ENCODE measurements around the gene PYCARD. TPM values are rescaled to one million over a fixed set of nuclear protein-coding genes. Genes with fewer than 3 reads are reported as not detected.

The PYCARD gene
- total and polyA plus RNA-seq, 2 experiments from 2014 or later: 24.3 to 28.1 TPM

DNA sequence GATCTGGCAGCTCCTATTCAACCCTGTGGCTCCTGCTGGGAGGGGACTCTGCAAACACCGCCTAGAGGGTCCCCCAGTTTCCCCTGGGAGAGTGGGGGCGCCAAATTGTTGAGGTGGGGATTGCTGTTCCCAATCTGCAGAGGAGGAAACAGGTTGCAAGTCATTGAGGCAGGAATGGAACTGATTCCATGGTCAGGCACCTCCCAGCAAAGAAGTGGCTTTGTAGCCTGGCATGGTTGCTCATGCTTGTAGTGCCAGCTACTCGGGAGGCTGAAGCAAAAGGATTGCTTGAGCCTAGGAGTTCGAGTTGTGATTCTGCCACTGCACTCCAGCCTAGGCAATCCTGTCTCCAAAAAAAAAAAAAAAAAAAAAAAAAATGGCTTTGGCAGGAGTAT lies 14.6 kb upstream of the PYCARD start:
- Histone ChIP-seq H3F3A (ENCODE audit: insufficient read depth) (no peaks in the 10 kb centered on the region), H3K4me1 (ENCODE audit: insufficient read depth) (peaks cover 4% of the 10 kb centered on the region; the same call in 1 of the 2 replicates), H3K4me3 (no peak overlapping the region), H2AFZ (no peak overlapping the region), H4K20me1 (ENCODE audit: insufficient read depth) (no peaks in the 10 kb centered on the region), H3K9me2 (ENCODE audit: insufficient read depth) (no peaks in the 10 kb centered on the region), H3K4me2 (ENCODE audit: unreplicated experiment) (no peak overlapping the region), H3K79me2 (ENCODE audit: insufficient read depth) (no peaks in the 10 kb centered on the region), H3K36me3 (ENCODE audit: low read depth) (no peaks in the 10 kb centered on the region), H3K27ac (no peak overlapping the region), H3K9me3 (ENCODE audit: low read depth) (no peaks in the 10 kb centered on the region), H3K27me3 (replicated peaks; ENCODE audit: insufficient read depth) (peaks cover 33% of the 10 kb centered on the region), H3K9ac (no peak overlapping the region)
- DNase-seq: no peak
- in situ Hi-C loops (cut with MboI): loop anchor here (25.0 kb wide), 1 partner anchor 495 kb away; a partner anchor contains a TSS
- TF ChIP-seq EZH2phosphoT487 (IDR thresholded peaks at IDR 0.05; ENCODE audit: insufficient read depth, low read depth) (no peak), EZH2 (IDR thresholded peaks at IDR 0.05; ENCODE audit: insufficient read depth, poor library complexity, severe bottlenecking) (peak; percentile 50)
- 1 to 4% methylated on average over 4 of the region's 4 CpGs for WGBS, 2 experiments (ENCODE audit: low coverage in 1 of 2, low lambda C conversion rate in 2 of 2, missing lambda C conversion rate in 2 of 2)

DNA sequence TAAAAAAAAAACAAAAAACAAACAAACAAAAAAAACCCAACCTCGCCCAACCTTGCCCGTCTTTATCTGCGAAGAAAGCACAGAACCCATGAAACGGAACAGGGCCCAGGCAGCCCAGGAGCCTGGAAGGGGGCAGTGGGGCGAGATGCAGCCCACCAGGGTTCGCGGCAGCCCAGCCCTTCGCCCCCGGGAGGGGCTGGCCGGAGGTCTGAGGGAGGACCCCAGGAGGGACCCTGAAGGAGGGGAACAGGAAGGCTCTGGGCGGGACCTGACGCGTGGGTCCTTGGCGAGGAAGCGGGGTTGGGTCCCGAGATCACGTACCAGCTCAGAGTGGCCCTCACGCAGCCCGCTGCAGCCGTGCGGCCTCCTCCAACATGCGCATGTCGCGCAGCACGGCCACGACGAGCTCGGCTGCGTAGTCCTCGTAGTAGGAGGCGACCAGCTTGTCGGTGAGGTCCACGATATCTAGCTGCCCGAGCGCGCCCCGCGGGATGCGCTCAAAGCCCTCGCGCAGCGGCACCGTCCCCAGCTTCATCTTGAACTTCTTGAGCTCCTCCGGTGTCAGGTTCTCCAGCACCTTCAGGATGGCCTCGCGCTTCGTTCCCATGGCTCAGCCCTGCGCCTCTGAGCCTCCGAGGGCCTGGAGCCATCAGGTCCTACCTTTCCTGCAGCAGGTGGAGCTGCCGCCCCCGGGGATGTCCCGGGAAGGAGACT lies 14.0 kb upstream of the PYCARD start, which contains the start of gene PYDC1:
Gene PYDC1, minus strand, starts transcription at position 714 of the 714 bp plus-strand sequence. Its CDS starts 107 bp downstream, at position 607.
- H3K9ac ChIP-seq: no peak within 1 kb of the TSS
- no peaks in the 10 kb centered on the region for H3K79me2 ChIP-seq (ENCODE audit: insufficient read depth)
- no peaks in the 10 kb centered on the region for H3K9me3 ChIP-seq (ENCODE audit: low read depth)
- H3K27me3 ChIP-seq (replicated peaks; ENCODE audit: insufficient read depth): peaks cover 33% of the 10 kb centered on the region
- peak; percentile 20 for DNase-seq
- no peak within 1 kb of the TSS for H3K27ac ChIP-seq
- H3F3A ChIP-seq (ENCODE audit: insufficient read depth): no peaks in the 10 kb centered on the region
- H4K20me1 ChIP-seq (ENCODE audit: insufficient read depth): no peaks in the 10 kb centered on the region
- no peak within 1 kb of the TSS for H2AFZ ChIP-seq
- H3K4me1 ChIP-seq (ENCODE audit: insufficient read depth): peaks cover 4% of the 10 kb centered on the region; the same call in 1 of the 2 replicates
- in situ Hi-C loops (cut with MboI): loop anchor here (25.0 kb wide), 1 partner anchor 496 kb away; a partner anchor contains a TSS
- no peaks in the 10 kb centered on the region for H3K9me2 ChIP-seq (ENCODE audit: insufficient read depth)
- H3K4me3 ChIP-seq: no peak within 1 kb of the TSS
- H3K36me3 ChIP-seq (ENCODE audit: low read depth): no peaks in the 10 kb centered on the region
- TF ChIP-seq EZH2phosphoT487 (IDR thresholded peaks at IDR 0.05; ENCODE audit: insufficient read depth, low read depth): no peak
- TF ChIP-seq EZH2 (IDR thresholded peaks at IDR 0.05; ENCODE audit: insufficient read depth, poor library complexity, severe bottlenecking): no peak
- WGBS, 2 experiments (ENCODE audit: low coverage in 1 of 2, low lambda C conversion rate in 2 of 2, missing lambda C conversion rate in 2 of 2): 6 to 8% methylated on average over 51 to 52 of the region's 52 CpGs
- H3K4me2 ChIP-seq (ENCODE audit: unreplicated experiment): no peak within 1 kb of the TSS

DNA sequence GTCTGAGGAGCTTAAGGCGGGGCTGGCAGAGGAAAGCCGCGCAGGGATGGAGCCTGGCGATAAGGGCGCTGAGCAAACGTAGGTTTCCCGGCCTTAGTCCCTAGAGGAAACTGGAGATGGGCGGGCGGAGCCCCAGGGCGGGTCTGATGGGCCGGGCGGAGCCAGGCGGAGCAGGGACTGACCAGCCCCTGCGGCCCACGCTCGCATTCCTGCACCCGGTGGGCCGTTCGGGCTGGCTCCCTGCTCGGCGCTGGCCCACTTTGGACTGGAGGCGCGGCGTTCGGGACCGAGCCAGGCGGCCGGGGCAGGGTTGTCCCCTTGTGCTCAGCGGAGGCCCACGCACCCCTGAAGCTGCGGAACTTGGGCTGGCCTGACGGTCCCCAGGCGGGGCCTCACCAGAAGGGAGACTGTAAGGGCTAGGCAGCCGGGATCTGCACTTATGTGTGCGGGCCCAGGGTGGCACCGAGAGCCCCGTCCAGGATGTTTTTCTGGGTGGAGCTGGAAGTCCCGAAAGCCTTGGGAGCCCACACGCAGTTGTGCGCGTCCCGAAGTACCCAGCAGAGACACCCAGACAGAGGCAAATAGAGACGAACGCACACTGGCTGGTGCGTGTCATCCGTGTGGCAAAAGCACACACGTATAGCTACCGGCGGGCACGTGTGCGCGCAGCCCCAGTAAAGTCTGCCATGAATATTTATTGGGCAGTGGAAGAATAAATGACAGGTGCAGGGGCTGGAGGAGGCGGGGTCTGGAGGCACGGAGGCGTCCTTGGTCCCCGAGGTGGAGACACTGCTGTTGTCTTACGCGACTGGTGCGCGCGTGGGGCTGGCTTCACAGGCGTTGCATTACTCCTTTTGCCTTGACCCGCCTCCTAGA lies 13.0 kb upstream of the PYCARD start:
- in situ Hi-C loops (cut with MboI): loop anchor here (25.0 kb wide), 1 partner anchor 497 kb away; a partner anchor contains a TSS
- Histone ChIP-seq H3K9me3 (ENCODE audit: low read depth) (no peaks in the 10 kb centered on the region), H3K9ac (no peak overlapping the region), H3K4me3 (peak overlapping the region; percentile 72), H3K27ac (no peak overlapping the region), H3K4me1 (ENCODE audit: insufficient read depth) (peaks cover 4% of the 10 kb centered on the region; the same call in 1 of the 2 replicates), H3K36me3 (ENCODE audit: low read depth) (no peaks in the 10 kb centered on the region), H2AFZ (peak overlapping the region; percentile 83), H4K20me1 (ENCODE audit: insufficient read depth) (no peaks in the 10 kb centered on the region), H3K27me3 (replicated peaks; ENCODE audit: insufficient read depth) (peaks cover 33% of the 10 kb centered on the region), H3F3A (ENCODE audit: insufficient read depth) (no peaks in the 10 kb centered on the region), H3K9me2 (ENCODE audit: insufficient read depth) (no peaks in the 10 kb centered on the region), H3K4me2 (ENCODE audit: unreplicated experiment) (peak overlapping the region; percentile 83), H3K79me2 (ENCODE audit: insufficient read depth) (no peaks in the 10 kb centered on the region)
- peak; percentile 76 for DNase-seq
- no peak for TF ChIP-seq EZH2phosphoT487 (IDR thresholded peaks at IDR 0.05; ENCODE audit: insufficient read depth, low read depth)
- peak; percentile 30 for TF ChIP-seq EZH2 (IDR thresholded peaks at IDR 0.05; ENCODE audit: insufficient read depth, poor library complexity, severe bottlenecking)
- 1 to 3% methylated on average over 45 to 54 of the region's 63 CpGs for WGBS, 2 experiments (ENCODE audit: low coverage in 1 of 2, low lambda C conversion rate in 2 of 2, missing lambda C conversion rate in 2 of 2)

DNA sequence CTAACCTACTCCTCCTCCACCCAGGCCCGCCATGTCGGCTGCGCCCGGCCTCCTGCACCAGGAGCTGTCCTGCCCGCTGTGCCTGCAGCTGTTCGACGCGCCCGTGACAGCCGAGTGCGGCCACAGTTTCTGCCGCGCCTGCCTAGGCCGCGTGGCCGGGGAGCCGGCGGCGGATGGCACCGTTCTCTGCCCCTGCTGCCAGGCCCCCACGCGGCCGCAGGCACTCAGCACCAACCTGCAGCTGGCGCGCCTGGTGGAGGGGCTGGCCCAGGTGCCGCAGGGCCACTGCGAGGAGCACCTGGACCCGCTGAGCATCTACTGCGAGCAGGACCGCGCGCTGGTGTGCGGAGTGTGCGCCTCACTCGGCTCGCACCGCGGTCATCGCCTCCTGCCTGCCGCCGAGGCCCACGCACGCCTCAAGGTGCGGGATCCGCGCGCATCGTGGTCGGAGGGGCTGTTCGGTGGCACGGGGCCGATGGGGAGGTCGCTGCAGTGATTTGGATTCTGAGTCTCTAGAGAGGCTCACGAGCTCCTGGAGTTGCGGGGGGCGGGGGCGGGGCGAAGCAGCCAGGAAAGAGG lies 12.2 kb upstream of the PYCARD start:
- H3K79me2 ChIP-seq (ENCODE audit: insufficient read depth): no peaks in the 10 kb centered on the region
- peak overlapping the region; percentile 83 for H3K4me2 ChIP-seq (ENCODE audit: unreplicated experiment)
- peak overlapping the region; percentile 72 for H3K4me3 ChIP-seq
- DNase-seq: peak; percentile 24
- 4 to 6% methylated on average over 44 to 52 of the region's 58 CpGs for WGBS, 2 experiments (ENCODE audit: low coverage in 1 of 2, low lambda C conversion rate in 2 of 2, missing lambda C conversion rate in 2 of 2)
- H3K27me3 ChIP-seq (replicated peaks; ENCODE audit: insufficient read depth): peaks cover 33% of the 10 kb centered on the region
- H2AFZ ChIP-seq: peak overlapping the region; percentile 83
- in situ Hi-C loops (cut with MboI): loop anchor here (25.0 kb wide), 1 partner anchor 498 kb away; a partner anchor contains a TSS
- no peaks in the 10 kb centered on the region for H4K20me1 ChIP-seq (ENCODE audit: insufficient read depth)
- H3F3A ChIP-seq (ENCODE audit: insufficient read depth): no peaks in the 10 kb centered on the region
- TF ChIP-seq EZH2 (IDR thresholded peaks at IDR 0.05; ENCODE audit: insufficient read depth, poor library complexity, severe bottlenecking) (no peak), EZH2phosphoT487 (IDR thresholded peaks at IDR 0.05; ENCODE audit: insufficient read depth, low read depth) (no peak)
- no peaks in the 10 kb centered on the region for H3K36me3 ChIP-seq (ENCODE audit: low read depth)
- H3K9me2 ChIP-seq (ENCODE audit: insufficient read depth): no peaks in the 10 kb centered on the region
- H3K9ac ChIP-seq: no peak overlapping the region
- H3K27ac ChIP-seq: no peak overlapping the region
- H3K4me1 ChIP-seq (ENCODE audit: insufficient read depth): peaks cover 4% of the 10 kb centered on the region; the same call in 1 of the 2 replicates
- no peaks in the 10 kb centered on the region for H3K9me3 ChIP-seq (ENCODE audit: low read depth)

All from GM23248 (cell line).